B cell (primary cell): ENCODE measurements around the gene PIK3AP1. TPM values are rescaled to one million over a fixed set of nuclear protein-coding genes. Genes with fewer than 3 reads are reported as not detected.

ENCODE experiments used
- ATAC-seq: fragments of 200-7000 bp; cut with Tn5 transposase; one replicate; pipeline ENCODE4 v1.10.0; 2021; ENCODE audit warnings: low read depth, mild to moderate bottlenecking, moderate number of reproducible peaks, moderate library complexity
- CTCF ChIA-PET: fragments of 350-600 bp; sonication (Branson Sonifier 250); formaldehyde crosslinking; loops from one replicate; lab custom pipeline; 2021; ENCODE audit warnings: antibody characterized with exemption, inconsistent platforms; lab: Charles Lee
- POLR2A ChIA-PET: fragments of 350-600 bp; sonication (Branson Sonifier 250); formaldehyde crosslinking; loops from one replicate; lab custom pipeline; 2021; ENCODE audit warnings: antibody characterized with exemption; lab: Charles Lee
- DNase-seq: peaks from one replicate; pipeline ENCODE4 v3.0.0; 2013
- H2AFZ ChIP-seq: 2 replicates; pipeline ENCODE4 v1.6.1; 2012; ENCODE audit warnings: mild to moderate bottlenecking, low read depth, low read length; ENCODE audit not compliant: insufficient read depth, poor library complexity, severe bottlenecking
- H3K27ac ChIP-seq, 2 donors: 1 replicate in 1 of 2; 2 replicates in 1 of 2; pipeline ENCODE4 v1.5.1; 2012 to 2013; ENCODE audit warnings: low read length in 2 of 2, mild to moderate bottlenecking in 2 of 2, moderate library complexity in 1 of 2
- H3K27me3 ChIP-seq, 4 experiments: fragments of 200-600 bp in 1 of 4; sonication (generic) in 1 of 4; replicated peaks in 1 of 4; 1 replicate in 2 of 4; 2 replicates in 2 of 4; pipeline versions ENCODE4 v1.6.1 to v1.7.0; 2013 to 2016; ENCODE audit warnings: low read length in 3 of 4, mild to moderate bottlenecking in 2 of 4, mixed read lengths in 1 of 4, moderate library complexity in 1 of 4; ENCODE audit not compliant: insufficient read depth in 4 of 4, control insufficient read depth in 3 of 4; ENCODE audit errors: control extremely low read depth in 1 of 4
- H3K36me3 ChIP-seq, 2 experiments: replicated peaks in 1 of 2; 1 replicate in 1 of 2; 2 replicates in 1 of 2; pipeline versions ENCODE4 v1.6.1 to v1.7.1; 2013; ENCODE audit warnings: low read length in 1 of 2; ENCODE audit not compliant: insufficient read depth in 2 of 2, control insufficient read depth in 1 of 2; ENCODE audit errors: control extremely low read depth in 1 of 2, extremely low read depth in 1 of 2
- H3K4me1 ChIP-seq, 2 donors: fragments of 200-600 bp in 1 of 2; sonication (generic) in 1 of 2; 1 replicate in 1 of 2; 2 replicates in 1 of 2; pipeline versions ENCODE4 v1.5.1 to v1.6.1; 2013 to 2017; ENCODE audit warnings: low read length in 2 of 2; ENCODE audit not compliant: control insufficient read depth in 2 of 2, insufficient read depth in 2 of 2
- H3K4me2 ChIP-seq: replicated peaks from 2 replicates; pipeline ENCODE3; 2012; ENCODE audit warnings: mild to moderate bottlenecking, low read depth, low read length; ENCODE audit not compliant: poor library complexity, severe bottlenecking
- H3K4me3 ChIP-seq, 5 experiments: fragments of 200-600 bp in 1 of 5; sonication (generic) in 1 of 5; 1 replicate in 3 of 5; 2 replicates in 2 of 5; pipeline versions ENCODE4 v1.5.1 to v1.7.0; 2011 to 2016; ENCODE audit warnings: low read length in 4 of 5, mild to moderate bottlenecking in 4 of 5, low read depth in 2 of 5, control low read depth in 1 of 5, moderate library complexity in 1 of 5; ENCODE audit not compliant: insufficient read depth in 1 of 5; ENCODE audit errors: control extremely low read depth in 1 of 5, extremely low read depth in 1 of 5
- H3K79me2 ChIP-seq: fragments of 200-600 bp; sonication (generic); one replicate; pipeline ENCODE4 v1.6.0; 2016; ENCODE audit warnings: low read length; ENCODE audit not compliant: control insufficient read depth, insufficient read depth
- H3K9ac ChIP-seq: fragments of 200-600 bp; sonication (generic); 2 replicates; pipeline ENCODE4 v1.6.1; 2017; ENCODE audit warnings: mild to moderate bottlenecking, low read length, moderate library complexity
- H3K9me3 ChIP-seq, 3 donors: one replicate each; pipeline versions ENCODE4 v1.6.1 to v1.7.1; 2013; ENCODE audit warnings: low read length in 2 of 3; ENCODE audit not compliant: control insufficient read depth in 2 of 3, insufficient read depth in 1 of 3; ENCODE audit errors: control extremely low read depth in 1 of 3
- H4K20me1 ChIP-seq: 2 replicates; pipeline ENCODE4 v1.6.0; 2012; ENCODE audit warnings: mild to moderate bottlenecking, low read length; ENCODE audit not compliant: insufficient read depth, control insufficient read depth, poor library complexity, severe bottlenecking
- H3K27ac Mint-ChIP-seq: one replicate; pipeline ENCODE4 v1.8.0; 2021; ENCODE audit warnings: mixed read lengths
- H3K27me3 Mint-ChIP-seq: one replicate; pipeline ENCODE4 v1.8.0; 2021; ENCODE audit warnings: mixed read lengths
- H3K4me1 Mint-ChIP-seq: one replicate; pipeline ENCODE4 v1.8.0; 2021; ENCODE audit warnings: mixed read lengths
- H3K4me3 Mint-ChIP-seq: one replicate; pipeline ENCODE4 v1.8.0; 2021; ENCODE audit warnings: mixed read lengths
- H3K9me3 Mint-ChIP-seq: one replicate; pipeline ENCODE4 v1.8.0; 2022; ENCODE audit warnings: mixed read lengths; ENCODE audit not compliant: insufficient read depth
- EZH2 ChIP-seq: IDR thresholded peaks from 2 replicates; pipeline ENCODE4 v1.6.1; 2012; ENCODE audit warnings: borderline replicate concordance, low read depth, mild to moderate bottlenecking, moderate library complexity, low read length; ENCODE audit not compliant: insufficient read depth, poor library complexity, severe bottlenecking
- WGBS: methylation state at CpG from one replicate; pipeline ENCODE4 v1.1.5; 2013; ENCODE audit warnings: missing lambda C conversion rate; ENCODE audit not compliant: insufficient coverage; 5-methylcytosine and 5-hydroxymethylcytosine counted together
- intact Hi-C: fragments of 100-400 bp; cut with micrococcal nuclease; formaldehyde crosslinking; loops from one replicate; pipeline ENCODE4 v1.10.0; 2022
- polyA plus RNA-seq: library from polyadenylated mRNA; depleted of rRNA; stranded (reverse); fragments of >200 nt; gene quantifications from 2 replicates; pipeline ENCODE4 v1.2.3, GENCODE V29; 2012
- total RNA-seq, 2 donors: library from RNA; stranded (reverse); fragments of 120-200 nt in 1 of 2; gene quantifications; 1 replicate in 1 of 2; 2 replicates in 1 of 2; pipeline versions ENCODE4 v1.2.3 to v1.2.4, GENCODE V29; 2013 to 2022
- TF ChIP-seq, protein P1 (sequence below): fragments of 200-600 bp; IDR thresholded peaks from one replicate; pipeline ENCODE4 v1.8.0; 2022; ENCODE audit warnings: antibody characterized with exemption, mild to moderate bottlenecking

PIK3AP1 gene
- total and polyA plus RNA-seq, 2 donors (not counting 1 experiment from before 2014, with no cell fraction given), result 125 to 130 TPM

DNA sequence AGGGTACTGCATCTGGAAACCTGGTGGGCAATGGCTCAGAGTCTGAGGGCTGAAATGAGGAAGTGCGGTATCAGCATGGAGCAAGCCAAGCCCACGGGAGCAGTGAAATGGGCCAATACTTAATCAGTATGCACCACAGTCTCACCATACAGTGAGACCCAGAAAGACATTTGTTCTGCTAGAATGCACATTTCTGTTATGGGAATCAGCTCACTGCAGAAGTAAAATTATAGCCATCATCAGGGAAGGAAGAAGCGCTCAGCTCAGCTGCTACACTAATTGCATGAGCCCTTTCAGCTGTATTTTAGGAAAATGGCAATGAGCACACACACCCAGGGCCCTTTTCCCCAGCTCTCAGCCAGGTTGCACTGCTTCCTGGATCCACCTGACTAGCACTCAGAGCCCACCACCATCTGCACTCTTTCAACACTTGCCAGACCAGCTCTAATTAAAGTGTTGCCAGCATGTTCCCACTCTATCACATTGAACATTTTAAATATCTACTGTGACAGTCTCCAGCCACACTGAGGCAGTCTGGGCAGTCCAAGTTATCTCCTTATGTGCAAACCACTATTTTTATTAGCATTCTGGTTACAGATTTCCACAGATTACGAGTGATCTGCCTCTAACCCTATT is 44.2 kb upstream of the PIK3AP1 start:
- H3K79me2 ChIP-seq, result peaks cover 23% of the 10 kb centered on the region
- no peaks in the 10 kb centered on the region for H4K20me1 ChIP-seq
- ChIA-PET CTCF (interaction anchor here (0.6 to 5.3 kb wide), 21 partner anchors 8 to 272 kb away, joined by 3 to 67 read pairs (median 5); partner anchors contain the start of gene LCOR), POLR2A (interaction anchor here (0.6 kb wide), 1 partner anchor 60 kb away, joined by 3 read pairs; no protein-coding TSS in a partner anchor)
- H3K4me2 ChIP-seq, result peak overlapping the region; percentile 52
- TF ChIP-seq, protein P1, sequence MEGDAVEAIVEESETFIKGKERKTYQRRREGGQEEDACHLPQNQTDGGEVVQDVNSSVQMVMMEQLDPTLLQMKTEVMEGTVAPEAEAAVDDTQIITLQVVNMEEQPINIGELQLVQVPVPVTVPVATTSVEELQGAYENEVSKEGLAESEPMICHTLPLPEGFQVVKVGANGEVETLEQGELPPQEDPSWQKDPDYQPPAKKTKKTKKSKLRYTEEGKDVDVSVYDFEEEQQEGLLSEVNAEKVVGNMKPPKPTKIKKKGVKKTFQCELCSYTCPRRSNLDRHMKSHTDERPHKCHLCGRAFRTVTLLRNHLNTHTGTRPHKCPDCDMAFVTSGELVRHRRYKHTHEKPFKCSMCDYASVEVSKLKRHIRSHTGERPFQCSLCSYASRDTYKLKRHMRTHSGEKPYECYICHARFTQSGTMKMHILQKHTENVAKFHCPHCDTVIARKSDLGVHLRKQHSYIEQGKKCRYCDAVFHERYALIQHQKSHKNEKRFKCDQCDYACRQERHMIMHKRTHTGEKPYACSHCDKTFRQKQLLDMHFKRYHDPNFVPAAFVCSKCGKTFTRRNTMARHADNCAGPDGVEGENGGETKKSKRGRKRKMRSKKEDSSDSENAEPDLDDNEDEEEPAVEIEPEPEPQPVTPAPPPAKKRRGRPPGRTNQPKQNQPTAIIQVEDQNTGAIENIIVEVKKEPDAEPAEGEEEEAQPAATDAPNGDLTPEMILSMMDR, result no peak
- TF ChIP-seq EZH2, result no peak
- Mint-ChIP-seq H3K4me3 (peak overlapping the region; percentile 60), H3K4me1 (peaks cover 44% of the 10 kb centered on the region), H3K9me3 (no peaks in the 10 kb centered on the region), H3K27me3 (no peaks in the 10 kb centered on the region), H3K27ac (peak overlapping the region; percentile 77)
- peaks cover 0 to 5% (median 0%) of the 10 kb centered on the region in 3 donors for H3K9me3 ChIP-seq
- WGBS, result 50% methylated on average over 2 of the region's 4 CpGs
- peaks cover 33% of the 10 kb centered on the region in 2 donors for H3K4me1 ChIP-seq
- no peak overlapping the region for H2AFZ ChIP-seq
- no peaks in the 10 kb centered on the region for H3K36me3 ChIP-seq
- intact Hi-C loops, result loop anchor here (1.0 to 10.0 kb wide), 6 partner anchors 16 to 260 kb away; partner anchors contain the start of gene PIK3AP1
- peak overlapping the region; percentile 30 to 54 for H3K27ac ChIP-seq
- DNase-seq, result peak; percentile 70
- no peak overlapping the region for H3K4me3 ChIP-seq
- H3K27me3 ChIP-seq, result no peaks in the 10 kb centered on the region
- H3K9ac ChIP-seq, result peak overlapping the region; percentile 12
- peak; percentile 74 for ATAC-seq

DNA sequence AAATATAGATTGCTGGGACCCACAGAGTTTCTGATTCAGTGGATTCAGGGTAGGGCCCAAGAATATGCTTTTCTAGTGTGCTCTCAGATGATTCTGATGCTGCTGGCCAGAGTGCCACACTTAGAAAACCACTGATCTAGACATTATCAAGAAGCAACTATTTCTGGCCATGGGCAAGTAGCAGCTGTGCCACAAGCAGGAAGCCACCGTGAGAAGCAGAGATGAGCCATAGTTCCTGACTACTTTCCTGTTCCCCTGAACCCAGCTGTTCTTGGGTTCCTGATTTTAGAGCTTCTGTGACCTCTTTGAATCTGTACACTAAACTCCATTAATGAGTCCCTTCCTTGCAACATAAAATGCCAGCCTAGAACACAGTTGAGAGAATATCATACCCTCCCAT is 38.1 kb upstream of the PIK3AP1 start:
- peak; percentile 62 for DNase-seq
- H2AFZ ChIP-seq, result no peak overlapping the region
- peak; percentile 64 for ATAC-seq

More for the DNA sequence above, 38.1 kb upstream of the PIK3AP1 start:
- no peaks in the 10 kb centered on the region for H3K36me3 ChIP-seq
- H3K27ac ChIP-seq, result peak overlapping the region; percentile 17 to 76
- H3K27me3 ChIP-seq, result no peaks in the 10 kb centered on the region
- no peaks in the 10 kb centered on the region for H4K20me1 ChIP-seq
- ChIA-PET POLR2A (interaction anchor here (0.6 to 1.6 kb wide), 2 partner anchors 74 to 173 kb away, joined by 4 to 5 read pairs; no protein-coding TSS in a partner anchor), CTCF (interaction anchor here (0.7 to 3.9 kb wide), 4 partner anchors 12 to 267 kb away, joined by 3 to 24 read pairs (median 3); no protein-coding TSS in a partner anchor)
- H3K79me2 ChIP-seq, result peaks cover 35% of the 10 kb centered on the region
- Mint-ChIP-seq H3K4me1 (peaks cover 60% of the 10 kb centered on the region), H3K9me3 (no peaks in the 10 kb centered on the region), H3K27me3 (no peaks in the 10 kb centered on the region), H3K4me3 (peak overlapping the region; percentile 68), H3K27ac (peak overlapping the region; percentile 86)
- H3K4me2 ChIP-seq, result peak overlapping the region; percentile 56
- H3K9ac ChIP-seq, result peak overlapping the region; percentile 42
- intact Hi-C loops, result no loop called here
- peak overlapping the region in 2 of 5 experiments; percentile 6 to 22 for H3K4me3 ChIP-seq
- peaks cover 0 to 4% (median 0%) of the 10 kb centered on the region in 3 donors for H3K9me3 ChIP-seq
- peaks cover 47 to 55% of the 10 kb centered on the region in 2 donors for H3K4me1 ChIP-seq
- TF ChIP-seq, protein P1, result no peak
- no peak for TF ChIP-seq EZH2
- WGBS, result 0% methylated on average over 1 of the region's 1 CpG
